Thyroid gland (tissue), 4 donors: ENCODE data around the gene RAB14. TPM values are rescaled to one million over a fixed set of nuclear protein-coding genes. Genes with fewer than 3 reads are reported as not detected.

ENCODE experiments used
- DNase-seq, 2 donors: peaks; one replicate each; pipeline ENCODE4 v3.0.0-alpha.2; 2019
- H3K27ac ChIP-seq, 3 donors: fragments of 200-600 bp; sonication (generic); 1 replicate in 2 of 3; 2 replicates in 1 of 3; pipeline ENCODE4 v1.5.1; 2016 to 2019; ENCODE audit warnings: mild to moderate bottlenecking in 1 of 3, moderate library complexity in 1 of 3
- H3K27me3 ChIP-seq: fragments of 200-600 bp; sonication (generic); one replicate; pipeline ENCODE4 v1.5.1; 2019
- H3K36me3 ChIP-seq, 2 donors: fragments of 200-600 bp; sonication (generic); one replicate each; pipeline ENCODE4 v1.5.1; 2016 to 2019
- H3K4me1 ChIP-seq, 2 donors: fragments of 200-600 bp; sonication (generic); one replicate each; pipeline ENCODE4 v1.5.1; 2017 to 2019
- H3K4me3 ChIP-seq, 3 donors: fragments of 200-600 bp; sonication (generic); replicated peaks in 1 of 3; 1 replicate in 2 of 3; 2 replicates in 1 of 3; pipeline ENCODE4 v1.5.1; 2016; ENCODE audit warnings: mild to moderate bottlenecking in 1 of 3
- H3K9me3 ChIP-seq: fragments of 200-600 bp; sonication (generic); one replicate; pipeline ENCODE4 v1.5.1; 2017
- CTCF ChIP-seq, 6 experiments: fragments of 200-600 bp in 3 of 6; fragments of 450-650 bp in 3 of 6; sonication (generic) in 3 of 6; IDR thresholded peaks; one replicate each; pipeline ENCODE4 v1.5.1; 2016 to 2019; ENCODE audit warnings: antibody characterized with exemption in 6 of 6, mild to moderate bottlenecking in 2 of 6, inconsistent platforms in 1 of 6, moderate library complexity in 1 of 6
- POLR2A ChIP-seq, 2 donors: fragments of 450-650 bp; IDR thresholded peaks; one replicate each; pipeline ENCODE4 v1.6.1; 2017; ENCODE audit warnings: antibody characterized with exemption in 2 of 2, mild to moderate bottlenecking in 2 of 2, moderate library complexity in 1 of 2
- WGBS, 2 donors: methylation state at CpG; one replicate each; pipeline ENCODE4 v1.1.5; 2017; 5-methylcytosine and 5-hydroxymethylcytosine counted together
- intact Hi-C: fragments of 100-400 bp; cut with DNase I; formaldehyde crosslinking; loops from one replicate; pipeline ENCODE4 v1.15.1; 2023
- total RNA-seq, 4 donors: library from RNA; depleted of rRNA; stranded (reverse); fragments of >200 nt; gene quantifications; one replicate each; pipeline ENCODE4 v1.2.3, GENCODE V29; 2016

The RAB14 gene
- total RNA-seq, 4 donors from 2014 or later = 44.6 to 55.8 (median 49.1) TPM

- DNase-seq = no peak
- TF ChIP-seq POLR2A (IDR thresholded peaks at IDR 0.05) = no peak
- no peak for TF ChIP-seq CTCF (IDR thresholded peaks at IDR 0.05)
- H3K36me3 ChIP-seq = peaks cover 7 to 39% of the 10 kb centered on the region in 2 donors
- H3K4me1 ChIP-seq = no peaks in the 10 kb centered on the region
- no peak overlapping the region for H3K27ac ChIP-seq
- WGBS, 2 donors = 86 to 96% methylated on average over 1 of the region's 1 CpG
- no peaks in the 10 kb centered on the region for H3K27me3 ChIP-seq
- no peak overlapping the region for H3K4me3 ChIP-seq
- intact Hi-C loops = no loop called here
- H3K9me3 ChIP-seq = no peaks in the 10 kb centered on the region
Measured at GRCh38 chr9:121141306-121141705, 60.4 kb downstream of the RAB14 start.

- Histone ChIP-seq H3K4me1 (no peaks in the 10 kb centered on the region), H3K27ac (no peak overlapping the region), H3K4me3 (no peak overlapping the region), H3K9me3 (no peaks in the 10 kb centered on the region), H3K36me3 (peaks cover 5 to 33% of the 10 kb centered on the region in 2 donors), H3K27me3 (no peaks in the 10 kb centered on the region)
- 96 to 100% methylated on average over 1 of the region's 1 CpG for whole genome bisulfite sequencing, 2 donors
- intact Hi-C loops = no loop called here
- no peak for DNase-seq
- TF ChIP-seq POLR2A (IDR thresholded peaks at IDR 0.05) = no peak
- no peak for TF ChIP-seq CTCF (IDR thresholded peaks at IDR 0.05)
Measured at GRCh38 chr9:121140162-121140561, 61.5 kb downstream of the RAB14 start.

GRCh38 chr9:121138973-121139372 is 62.7 kb downstream of the RAB14 start:
- intact Hi-C loops = no loop called here
- TF ChIP-seq CTCF (IDR thresholded peaks at IDR 0.05) (no peak), POLR2A (IDR thresholded peaks at IDR 0.05) (no peak)
- DNase-seq = no peak
- Histone ChIP-seq H3K36me3 (peaks cover 5 to 21% of the 10 kb centered on the region in 2 donors), H3K4me1 (no peaks in the 10 kb centered on the region), H3K4me3 (no peak overlapping the region), H3K27ac (no peak overlapping the region), H3K27me3 (no peaks in the 10 kb centered on the region), H3K9me3 (no peaks in the 10 kb centered on the region)
- 83 to 88% methylated on average over 3 of the region's 3 CpGs for WGBS, 2 donors

- H3K27ac ChIP-seq = no peak overlapping the region
- no peak overlapping the region for H3K4me3 ChIP-seq
- intact Hi-C loops = no loop called here
- no peak for DNase-seq
- H3K27me3 ChIP-seq = no peaks in the 10 kb centered on the region
- H3K4me1 ChIP-seq = no peaks in the 10 kb centered on the region
- H3K36me3 ChIP-seq = peaks cover 5 to 17% of the 10 kb centered on the region in 2 donors
- no peaks in the 10 kb centered on the region for H3K9me3 ChIP-seq
- TF ChIP-seq CTCF (IDR thresholded peaks at IDR 0.05) (no peak), POLR2A (IDR thresholded peaks at IDR 0.05) (no peak)
Measured at GRCh38 chr9:121138561-121138960, 63.1 kb downstream of the RAB14 start.

- WGBS, 2 donors = 92 to 94% methylated on average over 2 of the region's 2 CpGs
- H3K27ac ChIP-seq = no peak overlapping the region
Measured at GRCh38 chr9:121135642-121136041, 66.0 kb downstream of the RAB14 start.

More at GRCh38 chr9:121135642-121136041, 66.0 kb downstream of the RAB14 start:
- TF ChIP-seq POLR2A (IDR thresholded peaks at IDR 0.05) (no peak), CTCF (IDR thresholded peaks at IDR 0.05) (no peak)
- H3K9me3 ChIP-seq = no peaks in the 10 kb centered on the region
- H3K4me3 ChIP-seq = no peak overlapping the region
- H3K4me1 ChIP-seq = no peaks in the 10 kb centered on the region
- H3K27me3 ChIP-seq = no peaks in the 10 kb centered on the region
- intact Hi-C loops = no loop called here
- no peak for DNase-seq
- peaks cover 0 to 7% of the 10 kb centered on the region in 2 donors for H3K36me3 ChIP-seq
